Sigmoid colon (tissue), 4 donors: ENCODE results near the gene NMUR2.

Experiments used
- CTCF ChIP-seq, 4 experiments: fragments of 450-650 bp in 3 of 4; fragments of 200-600 bp in 1 of 4; IDR thresholded peaks; one replicate each; pipeline ENCODE4 v1.5.1; 2016 to 2019; ENCODE audit warnings: antibody characterized with exemption in 4 of 4, mild to moderate bottlenecking in 3 of 4, moderate library complexity in 2 of 4
- EP300 ChIP-seq, 4 donors: sonication (generic); formaldehyde crosslinking; IDR thresholded peaks; one replicate each; pipeline ENCODE4 v1.6.1; 2017; ENCODE audit warnings: antibody characterized with exemption in 4 of 4
- POLR2A ChIP-seq, 2 donors: fragments of 450-650 bp; IDR thresholded peaks; one replicate each; pipeline ENCODE4 v1.6.1; 2016; ENCODE audit warnings: antibody characterized with exemption in 2 of 2, mild to moderate bottlenecking in 2 of 2, moderate library complexity in 2 of 2
- POLR2AphosphoS5 ChIP-seq, 4 donors: sonication (generic); formaldehyde crosslinking; IDR thresholded peaks; one replicate each; pipeline ENCODE4 v1.6.1; 2017; ENCODE audit warnings: antibody characterized with exemption in 4 of 4

GRCh38 chr5:152388610-152389009 is 16.5 kb downstream of the NMUR2 start:
- TF ChIP-seq CTCF (IDR thresholded peaks at IDR 0.05) (no peak), POLR2AphosphoS5 (IDR thresholded peaks at IDR 0.05) (no peak), EP300 (IDR thresholded peaks at IDR 0.05) (no peak), POLR2A (IDR thresholded peaks at IDR 0.05) (no peak)
